ENCODE data around the gene CMTM7. TPM values are rescaled to one million over a fixed set of nuclear protein-coding genes. Genes with fewer than 3 reads are reported as not detected.

Gene CMTM7
- total and polyA plus RNA-seq, 9 of the 15 experiments (the other 6 are each of a cell fraction or from before 2014, with no cell fraction given) = 0.03 to 1.6 (median 0.42) TPM; not detected in 4

DNA sequence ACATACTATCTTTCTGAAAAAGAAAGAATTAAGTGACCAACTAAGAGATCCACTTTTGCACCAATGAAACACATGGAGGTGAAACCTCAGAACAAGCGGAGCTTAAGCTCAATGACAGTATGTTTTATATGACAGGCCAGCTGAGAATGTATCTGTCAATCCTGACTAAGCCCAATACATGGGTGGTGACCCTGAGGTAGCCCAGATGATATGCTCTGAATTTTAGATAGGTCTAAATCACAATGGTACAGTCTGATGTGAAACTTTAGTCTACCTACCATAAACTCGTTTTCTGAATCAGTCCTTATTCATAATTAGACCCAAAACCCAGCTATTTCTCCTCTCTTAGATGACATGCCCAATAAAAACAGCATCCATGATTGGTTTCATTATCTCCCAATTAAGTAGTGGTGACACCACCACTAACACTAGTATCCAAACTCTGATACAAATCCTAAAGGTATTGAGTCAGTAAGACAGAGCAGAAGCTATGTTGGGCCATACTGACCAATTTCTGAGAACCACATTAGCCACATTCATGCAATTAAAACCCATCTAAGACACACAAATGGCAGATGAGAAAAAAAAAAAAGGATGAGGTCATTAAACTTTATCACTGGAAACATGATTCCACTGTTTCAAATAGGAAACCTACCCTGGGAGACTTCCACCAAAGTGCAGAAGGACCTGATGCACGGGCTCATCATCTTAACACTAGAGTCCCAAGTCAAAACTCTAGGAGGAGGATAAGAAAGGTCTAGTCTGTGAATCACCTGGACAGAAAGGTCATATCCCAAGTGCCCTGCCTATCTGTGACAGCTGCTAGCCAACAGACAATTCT lies 90.4 kb downstream of the CMTM7 start:
- ChIA-PET CTCF (ENCODE audit: low intra/inter-chr PET ratio) (no interaction called here), POLR2A (interaction anchor here (1.1 to 2.1 kb wide), 2 partner anchors 8 to 324 kb away, joined by 3 to 8 read pairs; no protein-coding TSS in a partner anchor)
- no peak overlapping the region for H3K4me2 ChIP-seq (ENCODE audit: insufficient read depth, low read length)
- no peak for FAIRE-seq
- ATAC-seq = peak; percentile 24; the same call in 2 of the 3 replicates
- no peak overlapping the region for H3K9ac ChIP-seq (ENCODE audit: insufficient read depth in 1 of 2, low read depth in 2 of 2, low read length in 2 of 2)
- H4K20me1 ChIP-seq (replicated peaks; ENCODE audit: control insufficient read depth, insufficient read depth, low read length) = no peaks in the 10 kb centered on the region
- in situ Hi-C loops (cut with MboI) (no loop called here), intact Hi-C loops (cut with micrococcal nuclease) (no loop called here)
- H3K79me2 ChIP-seq (ENCODE audit: control insufficient read depth, insufficient read depth, low read length) = no peaks in the 10 kb centered on the region
- no peak for DNase-seq (ENCODE audit: extremely low read depth in 1 of 4, low spot score in 3 of 4)
- TF ChIP-seq SIN3A (IDR thresholded peaks at IDR 0.05; ENCODE audit: borderline replicate concordance in 2 of 2, control insufficient read depth in 1 of 2, low read depth in 2 of 2, low read length in 2 of 2) (no peak), ZNF282 (CRISPR knock-in tag; IDR thresholded peaks at IDR 0.05) (no peak), EZH2 (IDR thresholded peaks at IDR 0.05; ENCODE audit: borderline replicate concordance, low read depth, low read length) (no peak), YBX1 (IDR thresholded peaks at IDR 0.05) (no peak), BHLHE40 (IDR thresholded peaks at IDR 0.05; ENCODE audit: low read length) (no peak), KHSRP (IDR thresholded peaks at IDR 0.05) (no peak), ASH1L (IDR thresholded peaks at IDR 0.05; ENCODE audit: borderline replicate concordance, low read depth, partially characterized antibody) (no peak), SAFB2 (IDR thresholded peaks at IDR 0.05; ENCODE audit: borderline replicate concordance, low read depth, low read length, severe bottlenecking) (no peak), RBBP5 (IDR thresholded peaks at IDR 0.05; ENCODE audit: borderline replicate concordance, insufficient read depth, low read length, poor library complexity, severe bottlenecking) (no peak), PRMT5 (CRISPR knock-in tag; IDR thresholded peaks at IDR 0.05) (no peak), ZNF778 (CRISPR knock-in tag; IDR thresholded peaks at IDR 0.05) (no peak), NFRKB (IDR thresholded peaks at IDR 0.05; ENCODE audit: low read depth) (no peak), POLR3G (IDR thresholded peaks at IDR 0.05; ENCODE audit: extremely low read depth, insufficient read length, insufficient replicate concordance) (no peak), ZNF324 (CRISPR knock-in tag; IDR thresholded peaks at IDR 0.05) (no peak), ZNF263 (CRISPR knock-in tag; IDR thresholded peaks at IDR 0.05; ENCODE audit: borderline replicate concordance) (no peak), ZNF431 (CRISPR knock-in tag; IDR thresholded peaks at IDR 0.05) (no peak), ZNF239 (CRISPR knock-in tag; IDR thresholded peaks at IDR 0.05) (no peak), MTF1 (CRISPR knock-in tag; IDR thresholded peaks at IDR 0.05; ENCODE audit: borderline replicate concordance) (no peak)
- TF ChIP-seq, protein P1, sequence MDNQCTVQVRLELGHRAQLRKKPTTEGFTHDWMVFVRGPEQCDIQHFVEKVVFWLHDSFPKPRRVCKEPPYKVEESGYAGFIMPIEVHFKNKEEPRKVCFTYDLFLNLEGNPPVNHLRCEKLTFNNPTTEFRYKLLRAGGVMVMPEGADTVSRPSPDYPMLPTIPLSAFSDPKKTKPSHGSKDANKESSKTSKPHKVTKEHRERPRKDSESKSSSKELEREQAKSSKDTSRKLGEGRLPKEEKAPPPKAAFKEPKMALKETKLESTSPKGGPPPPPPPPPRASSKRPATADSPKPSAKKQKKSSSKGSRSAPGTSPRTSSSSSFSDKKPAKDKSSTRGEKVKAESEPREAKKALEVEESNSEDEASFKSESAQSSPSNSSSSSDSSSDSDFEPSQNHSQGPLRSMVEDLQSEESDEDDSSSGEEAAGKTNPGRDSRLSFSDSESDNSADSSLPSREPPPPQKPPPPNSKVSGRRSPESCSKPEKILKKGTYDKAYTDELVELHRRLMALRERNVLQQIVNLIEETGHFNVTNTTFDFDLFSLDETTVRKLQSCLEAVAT (IDR thresholded peaks at IDR 0.05) = no peak
- TF ChIP-seq, protein P2, sequence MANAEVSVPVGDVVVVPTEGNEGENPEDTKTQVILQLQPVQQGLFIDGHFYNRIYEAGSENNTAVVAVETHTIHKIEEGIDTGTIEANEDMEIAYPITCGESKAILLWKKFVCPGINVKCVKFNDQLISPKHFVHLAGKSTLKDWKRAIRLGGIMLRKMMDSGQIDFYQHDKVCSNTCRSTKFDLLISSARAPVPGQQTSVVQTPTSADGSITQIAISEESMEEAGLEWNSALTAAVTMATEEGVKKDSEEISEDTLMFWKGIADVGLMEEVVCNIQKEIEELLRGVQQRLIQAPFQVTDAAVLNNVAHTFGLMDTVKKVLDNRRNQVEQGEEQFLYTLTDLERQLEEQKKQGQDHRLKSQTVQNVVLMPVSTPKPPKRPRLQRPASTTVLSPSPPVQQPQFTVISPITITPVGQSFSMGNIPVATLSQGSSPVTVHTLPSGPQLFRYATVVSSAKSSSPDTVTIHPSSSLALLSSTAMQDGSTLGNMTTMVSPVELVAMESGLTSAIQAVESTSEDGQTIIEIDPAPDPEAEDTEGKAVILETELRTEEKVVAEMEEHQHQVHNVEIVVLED (CRISPR knock-in tag; IDR thresholded peaks at IDR 0.05) = no peak
- peaks cover 35% of the 10 kb centered on the region for H3K36me3 ChIP-seq (ENCODE audit: control insufficient read depth, insufficient read depth, low read length)
- BruUV-seq (replicated peaks) = no TSS peak
- no peaks in the 10 kb centered on the region for H3K9me3 ChIP-seq (replicated peaks; ENCODE audit: control insufficient read depth, insufficient read depth, low read depth, low read length)
- H3K27ac ChIP-seq (ENCODE audit: extremely low read depth, low read depth, low read length) = no peak overlapping the region
- H3K9me1 ChIP-seq (ENCODE audit: control insufficient read depth, insufficient read depth, low read length) = no peaks in the 10 kb centered on the region
- 72% methylated on average over 3 of the region's 3 CpGs for WGBS (ENCODE audit: insufficient coverage, low coverage, missing lambda C conversion rate)
- no peaks in the 10 kb centered on the region for H3K27me3 ChIP-seq (ENCODE audit: control insufficient read depth in 2 of 2, insufficient read depth in 2 of 2, low read length in 2 of 2)
- no peak overlapping the region for H2AFZ ChIP-seq (ENCODE audit: low read depth, low read length)
- peaks cover 0 to 3% of the 10 kb centered on the region in 2 experiments; a peak in 1 of 5 replicates for H3K4me1 ChIP-seq (replicated peaks in 1 of 2; ENCODE audit: control insufficient read depth in 2 of 2, insufficient read depth in 2 of 2, low read length in 2 of 2)
- no peak overlapping the region for H3K4me3 ChIP-seq

Measured in K562 (cell line).